HepG2 (cell line): Measurements from ENCODE around the gene DDR1. TPM values are rescaled to one million over a fixed set of nuclear protein-coding genes. Genes with fewer than 3 reads are reported as not detected.

ENCODE experiments used
- ATF2 ChIP-seq: sonication (generic); formaldehyde crosslinking; IDR thresholded peaks from 2 replicates; pipeline ENCODE4 v1.4.0; 2020; ENCODE audit warnings: missing genetic modification reagents
- ATF7 ChIP-seq, 2 experiments: fragments of 450-650 bp in 1 of 2; sonication (generic) in 1 of 2; formaldehyde crosslinking in 1 of 2; IDR thresholded peaks; 2 replicates each; pipeline versions ENCODE4 v1.4.0 to v1.6.1; 2016 to 2020; ENCODE audit warnings: antibody characterized with exemption in 1 of 2, mild to moderate bottlenecking in 1 of 2, missing genetic modification reagents in 1 of 2
- CAMTA2 ChIP-seq: sonication (generic); formaldehyde crosslinking; IDR thresholded peaks from 2 replicates; pipeline ENCODE4 v1.4.0; 2020; ENCODE audit warnings: mild to moderate bottlenecking, missing genetic modification reagents, borderline replicate concordance
- CC2D1A ChIP-seq: sonication (generic); formaldehyde crosslinking; IDR thresholded peaks from 2 replicates; pipeline ENCODE4 v1.8.1; 2023; ENCODE audit warnings: mild to moderate bottlenecking, missing genetic modification reagents
- CENPX ChIP-seq: sonication (generic); formaldehyde crosslinking; IDR thresholded peaks from 2 replicates; pipeline ENCODE4 v1.9.0; 2021; ENCODE audit warnings: mild to moderate bottlenecking, missing genetic modification reagents, moderate library complexity
- CHCHD3 ChIP-seq: sonication (generic); formaldehyde crosslinking; IDR thresholded peaks from 2 replicates; pipeline ENCODE4 v1.8.0; 2022; ENCODE audit warnings: mild to moderate bottlenecking, missing genetic modification reagents, moderate library complexity
- CSRNP2 ChIP-seq: sonication (generic); formaldehyde crosslinking; conservative IDR thresholded peaks from 2 replicates; pipeline ENCODE4 v1.8.0; 2022; ENCODE audit warnings: low read depth, missing genetic modification reagents
- EEA1 ChIP-seq: sonication (generic); formaldehyde crosslinking; IDR thresholded peaks from 2 replicates; pipeline ENCODE4 v1.5.1; 2020; ENCODE audit warnings: mild to moderate bottlenecking, missing genetic modification reagents, borderline replicate concordance
- GTF3A ChIP-seq: sonication (generic); formaldehyde crosslinking; conservative IDR thresholded peaks from 2 replicates; pipeline ENCODE4 v1.4.0; 2020; ENCODE audit warnings: mild to moderate bottlenecking, missing genetic modification reagents
- KDM4B ChIP-seq: sonication (generic); formaldehyde crosslinking; IDR thresholded peaks from 2 replicates; pipeline ENCODE4 v1.4.0; 2020; ENCODE audit warnings: missing genetic modification reagents
- MATR3 ChIP-seq: sonication (generic); formaldehyde crosslinking; IDR thresholded peaks from 2 replicates; pipeline ENCODE4 v1.4.0; 2020; ENCODE audit warnings: missing genetic modification reagents
- MEIS1 ChIP-seq: sonication (generic); formaldehyde crosslinking; IDR thresholded peaks from 2 replicates; pipeline ENCODE4 v1.9.0; 2021; ENCODE audit warnings: mild to moderate bottlenecking, missing genetic modification reagents, moderate library complexity, borderline replicate concordance
- MEIS2 ChIP-seq: sonication (generic); formaldehyde crosslinking; IDR thresholded peaks from 2 replicates; pipeline ENCODE4 v1.9.0; 2021; ENCODE audit warnings: mild to moderate bottlenecking, missing genetic modification reagents
- MYC ChIP-seq: sonication (generic); formaldehyde crosslinking; IDR thresholded peaks from 2 replicates; pipeline ENCODE4 v1.9.0; 2021; ENCODE audit warnings: missing genetic modification reagents, borderline replicate concordance
- NCOR1 ChIP-seq: fragments of 200-600 bp; sonication (generic); IDR thresholded peaks from 2 replicates; pipeline ENCODE4 v1.7.0; 2017; ENCODE audit warnings: antibody characterized with exemption, low read length, borderline replicate concordance
- NFE2L2 ChIP-seq: fragments of 150-350 bp; IDR thresholded peaks from 2 replicates; pipeline ENCODE4 v1.6.1; 2014; ENCODE audit warnings: low read length
- NR2F1 ChIP-seq, 2 experiments: fragments of 450-650 bp in 1 of 2; formaldehyde crosslinking in 1 of 2; IDR thresholded peaks; 2 replicates each; pipeline versions ENCODE4 v1.5.0 to v1.6.1; 2016 to 2020; ENCODE audit warnings: mild to moderate bottlenecking in 1 of 2, missing compliant biosample characterization in 1 of 2, missing genetic modification reagents in 1 of 2, moderate library complexity in 1 of 2
- PAWR ChIP-seq: sonication (generic); formaldehyde crosslinking; IDR thresholded peaks from 2 replicates; pipeline ENCODE4 v1.4.0; 2020; ENCODE audit warnings: missing genetic modification reagents, mild to moderate bottlenecking, borderline replicate concordance
- PHF21A ChIP-seq: sonication (generic); formaldehyde crosslinking; IDR thresholded peaks from 2 replicates; pipeline ENCODE4 v1.5.0; 2020; ENCODE audit warnings: mild to moderate bottlenecking, missing genetic modification reagents
- SALL1 ChIP-seq: sonication (generic); formaldehyde crosslinking; IDR thresholded peaks from 2 replicates; pipeline ENCODE4 v1.8.0; 2022; ENCODE audit warnings: mild to moderate bottlenecking, missing genetic modification reagents
- ZFX ChIP-seq: sonication (generic); formaldehyde crosslinking; IDR thresholded peaks from 2 replicates; pipeline ENCODE4 v1.4.0; 2020; ENCODE audit warnings: mild to moderate bottlenecking, low read depth, missing genetic modification reagents, moderate library complexity
- ZNF124 ChIP-seq: sonication (generic); formaldehyde crosslinking; IDR thresholded peaks from 2 replicates; pipeline ENCODE4 v1.4.0; 2020; ENCODE audit warnings: missing genetic modification reagents
- ZNF264 ChIP-seq: sonication (generic); formaldehyde crosslinking; IDR thresholded peaks from 2 replicates; pipeline ENCODE4 v1.4.0; 2020; ENCODE audit warnings: missing genetic modification reagents
- ZNF44 ChIP-seq: sonication (generic); formaldehyde crosslinking; IDR thresholded peaks from 2 replicates; pipeline ENCODE4 v1.5.1; 2020; ENCODE audit warnings: mild to moderate bottlenecking, missing genetic modification reagents
- ZNF446 ChIP-seq: sonication (generic); formaldehyde crosslinking; IDR thresholded peaks from 2 replicates; pipeline ENCODE4 v1.5.0; 2020; ENCODE audit warnings: mild to moderate bottlenecking, missing genetic modification reagents
- ZNF510 ChIP-seq: sonication (generic); formaldehyde crosslinking; IDR thresholded peaks from 2 replicates; pipeline ENCODE4 v1.4.0; 2020; ENCODE audit warnings: low read depth, mild to moderate bottlenecking, missing genetic modification reagents
- ZNF605 ChIP-seq: sonication (generic); formaldehyde crosslinking; IDR thresholded peaks from 2 replicates; pipeline ENCODE4 v1.8.0; 2022; ENCODE audit warnings: mild to moderate bottlenecking, missing genetic modification reagents
- ZNF75D ChIP-seq: sonication (generic); formaldehyde crosslinking; IDR thresholded peaks from 2 replicates; pipeline ENCODE4 v1.8.1; 2023; ENCODE audit warnings: missing genetic modification reagents, mild to moderate bottlenecking, borderline replicate concordance
- polyA plus RNA-seq, 8 experiments: library from polyadenylated mRNA; depleted of rRNA in 3 of 8; stranded (reverse) in 7 of 8; unstranded in 1 of 8; fragments of >200 nt; fragmentation: Illumina TruSeq in 4 of 8; extraction: Trizol in 4 of 8; gene quantifications; 2 replicates each; pipeline versions ENCODE4 v1.2.1 to v1.2.3, GENCODE V29; 2011 to 2016; ENCODE audit warnings: low read depth in 4 of 8, missing spikeins in 1 of 8, mixed read lengths in 1 of 8; ENCODE audit not compliant: insufficient read depth in 1 of 8
- total RNA-seq, 5 experiments: library from RNA; depleted of rRNA; stranded (reverse); fragments of >200 nt; fragmentation: Illumina TruSeq; extraction: Trizol; gene quantifications; 2 replicates each; pipeline ENCODE4 v1.2.3, GENCODE V29; 2016; ENCODE audit warnings: low read depth in 1 of 5

The DDR1 gene
- total and polyA plus RNA-seq, 2 of the 13 experiments (the other 11 are each of a cell fraction or from before 2014, with no cell fraction given), result 16.7 to 20.2 TPM

- TF ChIP-seq MEIS1 (CRISPR knock-in tag), result no peak
- TF ChIP-seq NFE2L2, result no peak
- TF ChIP-seq ZNF264 (CRISPR knock-in tag), result peak; percentile 49; the same call in 1 of the 2 replicates
- no peak for TF ChIP-seq CSRNP2 (CRISPR knock-in tag)
- TF ChIP-seq GTF3A (CRISPR knock-in tag), result no peak
- TF ChIP-seq CAMTA2 (CRISPR knock-in tag), result peak; percentile 10; the same call in 1 of the 2 replicates
- 0 out of 2 replicates have a peak, but pooled peaks have one; percentile 5 for TF ChIP-seq ZNF605
- 0 out of 2 replicates have a peak, but pooled peaks have one; percentile 41 for TF ChIP-seq PHF21A
- peak; percentile 25; the same call in 1 of the 2 replicates for TF ChIP-seq SALL1 (CRISPR knock-in tag)
- no peak for TF ChIP-seq ATF7 (IDR thresholded peaks at IDR 0.05)
- TF ChIP-seq ATF7 (CRISPR knock-in tag; IDR thresholded peaks at IDR 0.05), result 0 out of 2 replicates have a peak, but pooled peaks have one; percentile 20
- TF ChIP-seq ZNF510 (CRISPR knock-in tag), result 0 out of 2 replicates have a peak, but pooled peaks have one; percentile 52
- TF ChIP-seq ZNF75D (CRISPR knock-in tag), result no peak
- TF ChIP-seq CENPX (CRISPR knock-in tag), result no peak
- no peak for TF ChIP-seq MEIS2 (CRISPR knock-in tag)
- no peak for TF ChIP-seq PAWR (CRISPR knock-in tag)
- no peak for TF ChIP-seq NR2F1 (CRISPR knock-in tag; IDR thresholded peaks at IDR 0.05)
- no peak for TF ChIP-seq MATR3 (CRISPR knock-in tag)
- no peak for TF ChIP-seq EEA1 (CRISPR knock-in tag)
- TF ChIP-seq ZNF44 (CRISPR knock-in tag), result no peak
- TF ChIP-seq CHCHD3, result no peak
- no peak for TF ChIP-seq KDM4B (CRISPR knock-in tag)
- no peak for TF ChIP-seq ZNF124
- peak; percentile 97 for TF ChIP-seq ZFX (CRISPR knock-in tag)
- 0 out of 2 replicates have a peak, but pooled peaks have one; percentile 34 for TF ChIP-seq MYC (CRISPR knock-in tag)
- no peak for TF ChIP-seq NCOR1
- no peak for TF ChIP-seq ATF2 (CRISPR knock-in tag)
- no peak for TF ChIP-seq ZNF446 (CRISPR knock-in tag)
- no peak for TF ChIP-seq CC2D1A (CRISPR knock-in tag)
Observed at GRCh38 chr6:30883685-30884520, at the start of gene DDR1 (continued).
